ENCODE data around the gene EZH1.
A peak's percentile ranks its signal among the peaks of the same experiment; 100 is the strongest.

EZH1 gene

GRCh38 chr17:42706732-42707131 is 38.1 kb downstream of the EZH1 start:
- DNase-seq, result no peak

- no peak for DNase-seq
These were observed 39.9 kb downstream of the EZH1 start for GRCh38 chr17:42704837-42705494.

GRCh38 chr17:42704490-42704836 is 40.4 kb downstream of the EZH1 start:
- DNase-seq, result no peak

- no peak for DNase-seq
These were observed 42.4 kb downstream of the EZH1 start for GRCh38 chr17:42702446-42702845.

DNA sequence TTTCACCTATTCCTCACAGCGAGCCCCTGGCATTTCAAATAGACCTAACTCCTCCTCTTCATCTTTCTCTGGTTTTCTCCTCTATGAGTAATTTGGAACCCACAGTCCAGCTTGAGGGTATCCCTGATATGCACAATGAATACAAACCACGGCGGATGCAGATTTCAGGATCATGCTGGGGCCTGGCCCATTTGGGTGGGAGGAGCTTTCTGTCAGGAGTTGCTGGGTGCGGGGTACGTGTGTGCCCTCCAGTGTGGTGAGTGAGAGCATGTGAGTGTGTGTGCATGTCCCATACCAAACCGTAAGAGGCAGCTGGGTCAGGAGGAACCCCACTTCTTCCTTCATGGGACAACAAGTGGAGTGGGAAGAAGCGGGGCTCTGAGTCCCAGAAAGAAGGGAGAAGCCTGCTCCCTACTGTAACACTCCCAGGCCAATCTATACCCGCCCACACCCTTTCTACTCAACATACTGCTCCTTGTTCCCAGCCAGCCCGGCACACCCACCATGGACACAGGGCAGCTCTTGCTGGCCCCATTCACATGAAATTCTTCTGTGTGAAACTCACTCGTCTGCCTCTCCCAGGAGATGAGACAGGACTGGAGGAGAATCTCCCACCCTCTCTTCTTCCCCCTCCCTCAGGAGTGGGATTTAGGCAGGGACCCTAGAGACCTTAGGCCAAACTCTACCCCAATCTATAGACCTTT is 44.1 kb downstream of the EZH1 start:
- no peak for DNase-seq

DNA sequence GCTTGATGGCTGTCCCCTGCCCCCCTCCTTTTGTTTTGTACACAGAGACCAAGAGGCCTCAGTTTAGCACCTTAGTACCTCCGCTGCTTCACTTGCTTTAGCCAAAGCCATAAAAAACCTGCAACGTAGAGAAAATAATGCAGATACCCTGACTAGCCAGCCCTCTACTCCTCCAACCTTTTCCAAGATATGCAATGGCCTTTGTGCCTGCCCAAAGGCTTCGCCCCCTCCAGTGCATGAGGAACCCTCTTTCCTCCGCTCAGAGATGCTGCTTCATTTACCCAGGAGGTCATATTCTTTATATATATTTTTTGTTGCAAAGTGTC is 45.5 kb downstream of the EZH1 start:
- no peak for DNase-seq

DNA sequence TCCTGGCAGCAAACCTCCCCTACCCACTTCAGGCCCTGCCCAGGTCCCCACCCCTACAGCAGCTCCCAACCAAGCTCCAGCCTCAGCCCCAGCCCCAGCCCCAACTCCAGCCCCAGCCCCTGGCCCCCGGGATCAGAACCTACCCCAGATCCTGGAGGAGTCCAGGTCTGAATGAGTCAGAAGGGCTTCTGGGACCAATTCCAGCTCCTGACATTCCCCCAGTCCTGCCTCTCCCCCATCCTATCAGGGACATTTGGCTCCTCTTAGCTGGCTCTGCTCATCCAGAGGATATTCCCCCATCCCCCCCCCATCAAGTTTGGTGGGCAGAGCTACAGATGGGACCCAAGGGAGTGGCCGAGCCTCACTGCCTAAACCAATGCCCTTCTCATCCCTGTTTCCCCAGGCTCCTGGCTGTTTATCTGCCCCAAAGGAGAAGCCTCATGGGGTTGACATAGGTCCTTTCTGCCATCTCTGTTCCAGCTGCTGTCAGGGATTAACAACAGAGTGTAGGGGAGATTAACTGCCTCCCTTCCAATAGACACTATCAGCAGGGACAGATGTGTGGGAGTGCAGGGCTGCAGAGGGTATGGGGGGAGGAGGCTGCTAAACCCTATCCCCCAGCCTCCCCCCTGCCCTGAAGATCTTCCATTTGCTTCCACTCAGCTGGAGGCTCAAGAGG is 46.0 kb downstream of the EZH1 start:
- no peak for DNase-seq

DNA sequence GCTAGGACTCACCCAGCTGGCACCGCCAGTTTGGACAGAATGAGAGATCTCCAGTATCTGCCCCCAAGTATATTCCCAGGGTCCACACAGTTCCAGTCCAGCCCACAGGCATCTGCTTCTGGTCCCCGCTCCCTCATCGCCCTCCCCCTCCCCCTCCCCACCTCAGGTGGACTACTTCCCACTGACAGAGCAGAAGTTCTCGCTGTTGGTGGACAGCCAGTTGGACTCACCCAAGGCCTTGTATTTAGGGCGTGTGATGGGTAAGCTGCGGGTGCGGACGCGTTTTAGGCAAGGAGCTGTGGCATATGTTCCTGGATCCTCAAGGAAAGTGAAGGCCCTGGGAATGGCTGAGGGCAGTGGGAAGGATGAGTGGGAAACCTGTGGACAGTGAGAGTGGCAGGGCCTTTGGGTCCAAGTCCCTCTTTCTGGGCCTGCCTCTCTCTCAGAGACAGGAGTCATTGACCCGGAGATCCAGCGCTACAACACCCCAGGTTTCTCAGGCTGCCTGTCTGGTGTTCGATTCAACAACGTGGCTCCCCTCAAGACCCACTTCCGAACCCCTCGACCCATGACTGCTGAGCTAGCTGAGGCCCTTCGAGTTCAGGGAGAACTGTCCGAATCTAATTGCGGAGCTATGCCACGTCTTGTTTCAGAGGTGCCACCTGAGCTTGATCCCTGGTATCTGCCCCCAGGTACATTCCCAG is 47.6 kb downstream of the EZH1 start:
- no peak for DNase-seq

GRCh38 chr17:42695500-42695899 is 49.3 kb downstream of the EZH1 start:
- DNase-seq, result no peak

DNA sequence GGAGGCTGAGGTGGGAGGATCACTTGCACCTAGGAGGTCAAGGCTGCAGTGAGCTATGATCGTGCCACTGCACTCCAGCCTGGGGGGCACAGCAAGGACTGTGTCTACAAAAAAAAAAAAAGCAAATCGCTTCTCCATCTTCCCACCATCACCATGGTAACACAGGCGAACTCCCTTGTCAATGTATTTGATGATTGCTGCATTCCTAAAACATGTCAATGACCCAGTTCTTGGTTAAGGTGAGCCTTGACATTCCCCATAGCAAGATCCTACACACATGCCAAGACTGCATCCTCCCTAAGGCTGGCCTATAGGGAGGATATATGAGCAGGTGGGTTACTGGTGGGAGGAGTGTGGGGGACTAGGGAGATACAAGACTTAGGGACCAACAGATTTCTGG is 50.3 kb downstream of the EZH1 start:
- DNase-seq, result no peak

GRCh38 chr17:42692489-42692888 is 52.4 kb downstream of the EZH1 start:
- DNase-seq, result no peak

GRCh38 chr17:42691021-42691545 is 53.8 kb downstream of the EZH1 start:
- DNase-seq, result no peak

DNA sequence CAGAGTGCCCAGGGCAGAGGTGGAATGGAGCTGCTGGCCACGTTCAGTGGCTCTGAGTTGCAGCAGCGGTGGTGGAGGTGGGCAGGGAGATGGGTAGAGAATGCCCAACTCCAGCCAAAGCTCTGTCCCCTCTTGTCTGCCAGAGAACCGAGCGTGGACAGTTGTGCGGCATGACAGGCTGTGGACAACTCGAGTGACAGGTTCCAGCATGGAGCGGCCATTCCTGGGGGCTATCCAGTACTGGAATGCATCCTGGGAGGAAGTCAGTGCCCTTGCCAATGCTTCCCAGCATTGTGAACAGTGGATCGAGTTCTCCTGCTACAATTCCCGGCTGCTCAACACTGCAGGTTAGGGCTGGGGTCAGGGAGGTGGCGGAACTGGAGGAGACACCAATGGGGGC is 54.2 kb downstream of the EZH1 start:
- DNase-seq, result no peak

DNA sequence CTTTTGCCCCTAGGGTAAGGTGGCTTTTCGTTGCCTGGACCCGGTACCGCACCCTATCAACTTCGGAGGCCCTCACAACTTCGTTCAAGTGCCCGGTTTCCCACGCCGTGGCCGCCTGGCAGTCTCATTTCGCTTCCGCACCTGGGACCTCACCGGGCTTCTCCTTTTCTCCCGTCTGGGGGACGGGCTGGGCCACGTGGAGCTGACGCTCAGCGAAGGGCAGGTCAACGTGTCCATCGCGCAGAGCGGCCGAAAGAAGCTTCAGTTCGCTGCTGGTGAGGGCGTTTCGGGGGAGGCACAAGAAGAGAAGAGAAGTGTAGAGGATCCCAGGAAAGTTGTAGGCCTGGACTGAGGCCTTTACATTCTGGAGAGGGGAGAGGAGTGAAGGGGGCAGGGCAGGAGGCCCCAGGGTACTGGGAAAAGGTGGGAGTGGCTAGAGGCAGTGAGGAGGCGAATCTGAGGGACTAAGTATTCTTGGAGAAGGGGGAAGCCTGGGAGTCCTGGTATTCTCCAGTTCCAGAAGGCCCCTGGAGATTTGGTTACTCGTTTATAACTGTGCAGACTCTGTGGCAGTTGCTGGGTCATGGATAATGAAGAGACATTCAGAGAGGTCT is 57.0 kb downstream of the EZH1 start:
- no peak for DNase-seq

GRCh38 chr17:42686520-42687128 is 58.2 kb downstream of the EZH1 start:
- no peak for DNase-seq

- no peak for DNase-seq
These were observed 59.0 kb downstream of the EZH1 start for GRCh38 chr17:42685831-42686230.

- DNase-seq, result no peak
These were observed 59.8 kb downstream of the EZH1 start for GRCh38 chr17:42684929-42685556.

- DNase-seq, result no peak
These were observed 61.3 kb downstream of the EZH1 start for GRCh38 chr17:42683407-42684034.

GRCh38 chr17:42682722-42683403 is 62.0 kb downstream of the EZH1 start:
- DNase-seq, result no peak

DNA sequence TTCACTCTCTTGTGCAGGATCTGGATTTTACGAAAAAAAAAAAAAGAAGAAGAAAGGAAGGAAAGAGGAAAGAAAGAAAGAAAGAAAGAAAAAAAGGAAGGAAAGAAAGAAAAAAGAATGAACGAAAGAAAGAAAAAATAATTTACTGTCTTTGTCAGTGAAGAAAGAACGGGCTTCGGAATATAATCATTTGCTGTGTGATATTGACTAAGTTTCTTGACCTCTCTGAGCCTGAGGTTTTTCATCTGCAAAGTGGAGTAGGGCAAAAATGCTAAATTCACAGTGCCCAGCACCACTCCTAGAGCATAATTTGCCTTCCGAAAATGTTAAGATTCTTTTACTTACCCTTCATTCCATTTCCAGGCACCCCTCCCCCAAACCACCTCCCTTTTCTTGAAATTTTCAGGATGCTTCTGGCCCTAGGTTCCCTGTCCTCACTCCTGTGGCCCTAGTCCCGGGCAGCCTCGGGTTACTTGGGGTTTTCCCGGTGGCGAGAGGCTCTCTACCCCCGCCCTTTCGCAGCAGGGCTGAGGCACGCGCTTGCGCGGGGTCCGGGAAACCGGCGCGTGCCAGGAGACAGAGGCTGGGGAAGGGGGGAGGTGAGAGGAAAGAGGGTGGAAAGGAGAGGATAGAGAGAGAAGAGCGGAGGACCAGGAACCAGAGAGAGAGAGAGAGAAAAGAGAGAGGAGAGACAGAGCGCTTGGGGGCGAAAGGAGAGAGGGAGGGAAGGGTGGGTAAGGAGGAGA is 62.7 kb downstream of the EZH1 start, which contains the start of gene CNTNAP1:
CNTNAP1 (plus strand) TSS at position 556 of the 746 bp plus-strand sequence. CDS start 299 bp downstream, outside the sequence.
- peak; percentile 58 to 68 for DNase-seq
